Measurements from ENCODE around the gene PRSS8. TPM values are rescaled to one million over a fixed set of nuclear protein-coding genes. Genes with fewer than 3 reads are reported as not detected.

Gene PRSS8
- total RNA-seq, 1 experiment from 2014 or later = 42.6 TPM

- Histone ChIP-seq H2AFZ (ENCODE audit: low read depth, low read length, poor library complexity, severe bottlenecking) (no peak overlapping the region), H3K4me2 (ENCODE audit: low read length) (no peak overlapping the region), H3K27me3 (ENCODE audit: insufficient read depth, low read length) (no peaks in the 10 kb centered on the region), H3K79me2 (ENCODE audit: insufficient read depth, low read length) (peaks cover 99% of the 10 kb centered on the region), H3K9me3 (ENCODE audit: control insufficient read depth in 1 of 2, insufficient read depth in 1 of 2, low read depth in 1 of 2, low read length in 2 of 2) (no peaks in the 10 kb centered on the region), H3K9ac (ENCODE audit: low read length) (no peak overlapping the region), H3K4me1 (ENCODE audit: control insufficient read depth in 1 of 2, insufficient read depth in 2 of 2, low read length in 2 of 2) (peaks cover 4 to 15% of the 10 kb centered on the region in 2 experiments; a peak in 3 of 4 replicates), H3K9me2 (ENCODE audit: insufficient read depth) (no peaks in the 10 kb centered on the region), H4K20me1 (ENCODE audit: insufficient read depth) (peaks cover 86% of the 10 kb centered on the region), H3K4me3 (replicated peaks in 1 of 2; ENCODE audit: low read depth in 1 of 2, low read length in 2 of 2) (no peak overlapping the region), H3K36me3 (ENCODE audit: control insufficient read depth in 1 of 2, insufficient read depth in 2 of 2, low read length in 2 of 2) (peaks cover 69 to 87% of the 10 kb centered on the region in 2 experiments), H3K27ac (ENCODE audit: low read depth, low read length) (no peak overlapping the region)
- TF ChIP-seq POLR2A (IDR thresholded peaks at IDR 0.05; ENCODE audit: borderline replicate concordance, extremely low read depth, insufficient read depth, insufficient read length) = no peak
- POLR2A ChIA-PET = no interaction called here
- DNase-seq (ENCODE audit: low read depth, low spot score) (no peak), ATAC-seq (no peak)
- CTCF ChIA-PET = no interaction called here
- intact Hi-C loops (cut with micrococcal nuclease) = no loop called here
- no TSS peak for BruUV-seq (replicated peaks)
- RAD21 ChIA-PET (ENCODE audit: low non-redundant PET in 1 of 2, low total read pairs in 2 of 2, uncharacterized antibody in 2 of 2, unreplicated experiment in 2 of 2) = no interaction called here
Measured at GRCh38 chr16:31184888-31185287, 49.4 kb upstream of the PRSS8 start.

GRCh38 chr16:31183432-31184428 is 48.2 kb upstream of the PRSS8 start:
- no peak overlapping the region for H3K9ac ChIP-seq (ENCODE audit: low read length)
- peaks cover 75% of the 10 kb centered on the region for H4K20me1 ChIP-seq (ENCODE audit: insufficient read depth)
- ChIA-PET RAD21 (ENCODE audit: low non-redundant PET in 1 of 2, low total read pairs in 2 of 2, uncharacterized antibody in 2 of 2, unreplicated experiment in 2 of 2) (no interaction called here), CTCF (no interaction called here), POLR2A (no interaction called here)
- peaks cover 88% of the 10 kb centered on the region for H3K79me2 ChIP-seq (ENCODE audit: insufficient read depth, low read length)
- no peak overlapping the region for H3K4me2 ChIP-seq (ENCODE audit: low read length)
- H3K36me3 ChIP-seq (ENCODE audit: control insufficient read depth in 1 of 2, insufficient read depth in 2 of 2, low read length in 2 of 2) = peaks cover 57 to 75% of the 10 kb centered on the region in 2 experiments
- H3K4me1 ChIP-seq (ENCODE audit: control insufficient read depth in 1 of 2, insufficient read depth in 2 of 2, low read length in 2 of 2) = peaks cover 8 to 23% of the 10 kb centered on the region in 2 experiments
- no peak for DNase-seq (ENCODE audit: low read depth, low spot score)
- H3K4me3 ChIP-seq (replicated peaks in 1 of 2; ENCODE audit: low read depth in 1 of 2, low read length in 2 of 2) = no peak overlapping the region
- H3K9me3 ChIP-seq (ENCODE audit: control insufficient read depth in 1 of 2, insufficient read depth in 1 of 2, low read depth in 1 of 2, low read length in 2 of 2) = no peaks in the 10 kb centered on the region
- ATAC-seq = no peak
- intact Hi-C loops (cut with micrococcal nuclease) = no loop called here
- no peak overlapping the region for H2AFZ ChIP-seq (ENCODE audit: low read depth, low read length, poor library complexity, severe bottlenecking)
- no peaks in the 10 kb centered on the region for H3K27me3 ChIP-seq (ENCODE audit: insufficient read depth, low read length)
- H3K27ac ChIP-seq (ENCODE audit: low read depth, low read length) = no peak overlapping the region
- no TSS peak for BruUV-seq (replicated peaks)
- H3K9me2 ChIP-seq (ENCODE audit: insufficient read depth) = no peaks in the 10 kb centered on the region
- TF ChIP-seq EGR1 (IDR thresholded peaks at IDR 0.05; ENCODE audit: low read depth) = no peak
- TF ChIP-seq MAX (IDR thresholded peaks at IDR 0.05) = no peak
- TF ChIP-seq SP1 (IDR thresholded peaks at IDR 0.05; ENCODE audit: low read depth) = no peak
- TF ChIP-seq JUND (IDR thresholded peaks at IDR 0.05) = no peak
- TF ChIP-seq RAD21 (IDR thresholded peaks at IDR 0.05; ENCODE audit: low read depth) = no peak
- no peak for TF ChIP-seq TCF7L2 (IDR thresholded peaks at IDR 0.05; ENCODE audit: borderline replicate concordance, extremely low read depth, insufficient read depth, insufficient read length)
- no peak for TF ChIP-seq EZH2phosphoT487 (IDR thresholded peaks at IDR 0.05; ENCODE audit: borderline replicate concordance)
- no peak for TF ChIP-seq REST (IDR thresholded peaks at IDR 0.05; ENCODE audit: low read depth)
- no peak for TF ChIP-seq CBX3 (IDR thresholded peaks at IDR 0.05; ENCODE audit: low read depth)
- TF ChIP-seq YY1 (IDR thresholded peaks at IDR 0.05; ENCODE audit: extremely low read depth, insufficient replicate concordance, low read depth, low read length) = no peak
- no peak for TF ChIP-seq POLR2A (IDR thresholded peaks at IDR 0.05; ENCODE audit: borderline replicate concordance, extremely low read depth, insufficient read depth, insufficient read length)
- no peak for TF ChIP-seq SIN3A (IDR thresholded peaks at IDR 0.05; ENCODE audit: low read depth)
- TF ChIP-seq ZBTB33 (IDR thresholded peaks at IDR 0.05; ENCODE audit: extremely low read depth, insufficient replicate concordance, low read length) = no peak

Data from HCT116 (cell line).